Activated CD8-positive, alpha-beta T cell treated with anti-CD3 and anti-CD28 coated beads for 36 hours (primary cell): Measurements from ENCODE around the gene PADI6. TPM values are rescaled to one million over a fixed set of nuclear protein-coding genes. Genes with fewer than 3 reads are reported as not detected.

Experiments used
- total RNA-seq, 2 experiments: library from RNA; stranded (reverse); gene quantifications; one replicate each; pipeline ENCODE4 v1.2.3, GENCODE V29; 2021

Gene PADI6
- total RNA-seq, 2 experiments from 2014 or later: not detected

Other genes with a start within 250 kb of the PADI6 start
- gene PADI1, start 167.1 kb upstream of the PADI6 start, total RNA-seq: not detected
- not detected for gene PADI3, start 123.1 kb upstream of the PADI6 start, total RNA-seq
- gene PADI4, start 64.0 kb upstream of the PADI6 start, total RNA-seq: 1 to 10 TPM; 1.6 to 1.8 TPM
- 100 to 1,000 TPM; 145 to 147 TPM for gene RCC2, start 67.5 kb downstream of the PADI6 start, total RNA-seq
- not detected for gene ARHGEF10L, start 167.5 kb downstream of the PADI6 start, total RNA-seq